K562 (cell line): ENCODE measurements around the gene TUT1. TPM values are rescaled to one million over a fixed set of nuclear protein-coding genes. Genes with fewer than 3 reads are reported as not detected.
A peak's percentile ranks its signal among the peaks of the same experiment; 100 is the strongest.

ENCODE experiments used
- BRCA1 ChIP-seq, 2 experiments: fragments of 450-650 bp in 1 of 2; sonication (generic) in 1 of 2; formaldehyde crosslinking in 1 of 2; IDR thresholded peaks; 2 replicates each; pipeline versions ENCODE4 v1.5.0 to v1.6.1; 2017 to 2020; ENCODE audit warnings: mild to moderate bottlenecking in 1 of 2, missing genetic modification reagents in 1 of 2
- CCNT2 ChIP-seq: IDR thresholded peaks from 2 replicates; pipeline ENCODE4 v1.6.1; 2011; ENCODE audit warnings: borderline replicate concordance, low read depth, mild to moderate bottlenecking, moderate library complexity, mixed read lengths, low read length; ENCODE audit not compliant: insufficient read length; ENCODE audit errors: extremely low read depth
- E2F3 ChIP-seq: fragments of 250-450 bp; sonication (Bioruptor Pico); IDR thresholded peaks from 2 replicates; pipeline ENCODE4 v1.4.0; 2020; ENCODE audit warnings: mild to moderate bottlenecking
- ETS2 ChIP-seq: IDR thresholded peaks from 2 replicates; pipeline ENCODE4 v1.6.1; 2016; ENCODE audit warnings: borderline replicate concordance, missing genetic modification characterization, mild to moderate bottlenecking, moderate library complexity, missing compliant biosample characterization; ENCODE audit not compliant: poor library complexity, severe bottlenecking
- ILF3 ChIP-seq: fragments of 450-650 bp; IDR thresholded peaks from 2 replicates; pipeline ENCODE4 v1.6.1; 2018; ENCODE audit warnings: antibody characterized with exemption, mild to moderate bottlenecking, moderate library complexity, borderline replicate concordance
- LARP7 ChIP-seq: fragments of 450-650 bp; IDR thresholded peaks from 2 replicates; pipeline ENCODE4 v1.6.1; 2016
- MEIS2 ChIP-seq: fragments of 450-650 bp; IDR thresholded peaks from 2 replicates; pipeline ENCODE4 v1.6.1; 2014; ENCODE audit warnings: mild to moderate bottlenecking; ENCODE audit not compliant: partially characterized antibody
- NFE2L1 ChIP-seq: fragments of 450-650 bp; IDR thresholded peaks from 2 replicates; pipeline ENCODE4 v1.6.1; 2016; ENCODE audit warnings: missing genetic modification characterization, low read depth, mild to moderate bottlenecking, missing compliant biosample characterization, moderate library complexity, borderline replicate concordance
- PTBP1 ChIP-seq: fragments of 200-400 bp; formaldehyde crosslinking; IDR thresholded peaks from 2 replicates; pipeline ENCODE4 v1.6.1; 2017; ENCODE audit warnings: low read depth, low read length
- TEAD1 ChIP-seq, 2 experiments: fragments of 450-650 bp in 1 of 2; sonication (generic) in 1 of 2; formaldehyde crosslinking; IDR thresholded peaks; 2 replicates each; pipeline versions ENCODE4 v1.4.0 to v1.8.0; 2020 to 2022; ENCODE audit warnings: mild to moderate bottlenecking in 2 of 2, missing genetic modification reagents in 1 of 2
- TRIM24 ChIP-seq, 2 experiments: fragments of 450-650 bp; IDR thresholded peaks; 2 replicates each; pipeline ENCODE4 v1.6.1; 2016
- TRIM28 ChIP-seq: fragments of 450-650 bp; IDR thresholded peaks from 2 replicates; pipeline ENCODE4 v1.6.1; 2017
- XRCC3 ChIP-seq: fragments of 450-650 bp; IDR thresholded peaks from 2 replicates; pipeline ENCODE4 v1.6.1; 2017; ENCODE audit warnings: mild to moderate bottlenecking, moderate library complexity
- ZBTB40 ChIP-seq, 2 experiments: fragments of 450-650 bp in 1 of 2; sonication (generic) in 1 of 2; formaldehyde crosslinking in 1 of 2; IDR thresholded peaks; 2 replicates each; pipeline versions ENCODE4 v1.7.1 to v1.9.0; 2016 to 2022; ENCODE audit warnings: inconsistent platforms in 1 of 2, mild to moderate bottlenecking in 1 of 2, missing genetic modification reagents in 1 of 2
- ZBTB9 ChIP-seq: fragments of 450-650 bp; formaldehyde crosslinking; IDR thresholded peaks from 2 replicates; pipeline ENCODE4 v1.4.0; 2020; ENCODE audit warnings: mild to moderate bottlenecking, moderate library complexity
- ZNF217 ChIP-seq: sonication (generic); formaldehyde crosslinking; IDR thresholded peaks from 2 replicates; pipeline ENCODE4 v1.8.0; 2022; ENCODE audit warnings: mild to moderate bottlenecking, missing genetic modification reagents
- ZNF778 ChIP-seq: fragments of 450-650 bp; formaldehyde crosslinking; IDR thresholded peaks from 2 replicates; pipeline ENCODE4 v1.4.0; 2020; ENCODE audit warnings: mild to moderate bottlenecking, moderate library complexity
- polyA plus RNA-seq, 8 experiments: library from polyadenylated mRNA; depleted of rRNA in 4 of 8; stranded (reverse) in 5 of 8; unstranded in 3 of 8; fragments of >200 nt; fragmentation: Nextera tagmentation in 2 of 8; fragmentation: Illumina TruSeq in 1 of 8; extraction: Ambion mirVana in 2 of 8; extraction: Trizol in 1 of 8; gene quantifications; 2 replicates each; pipeline versions ENCODE4 v1.2.1 to v1.2.3, GENCODE V29; 2011 to 2014; ENCODE audit warnings: inconsistent platforms in 1 of 8, missing spikeins in 1 of 8
- total RNA-seq, 7 experiments: library from RNA; depleted of rRNA in 6 of 7; stranded (reverse); fragments of >200 nt in 6 of 7; fragmentation: Illumina TruSeq in 2 of 7; extraction: Trizol in 2 of 7; gene quantifications; 2 replicates each; pipeline versions ENCODE4 v1.2.1 to v1.2.3, GENCODE V29; 2011 to 2021; ENCODE audit warnings: low replicate concordance in 1 of 7
- TF ChIP-seq, protein P1 (sequence below): fragments of 250-450 bp; sonication (Bioruptor Pico); IDR thresholded peaks from 2 replicates; pipeline ENCODE4 v1.9.0; 2021; ENCODE audit warnings: mild to moderate bottlenecking

TUT1 gene
- total and polyA plus RNA-seq, 9 of the 15 experiments (the other 6 are each of a cell fraction or from before 2014, with no cell fraction given), result 0.66 to 44.3 (median 15.7) TPM

DNA sequence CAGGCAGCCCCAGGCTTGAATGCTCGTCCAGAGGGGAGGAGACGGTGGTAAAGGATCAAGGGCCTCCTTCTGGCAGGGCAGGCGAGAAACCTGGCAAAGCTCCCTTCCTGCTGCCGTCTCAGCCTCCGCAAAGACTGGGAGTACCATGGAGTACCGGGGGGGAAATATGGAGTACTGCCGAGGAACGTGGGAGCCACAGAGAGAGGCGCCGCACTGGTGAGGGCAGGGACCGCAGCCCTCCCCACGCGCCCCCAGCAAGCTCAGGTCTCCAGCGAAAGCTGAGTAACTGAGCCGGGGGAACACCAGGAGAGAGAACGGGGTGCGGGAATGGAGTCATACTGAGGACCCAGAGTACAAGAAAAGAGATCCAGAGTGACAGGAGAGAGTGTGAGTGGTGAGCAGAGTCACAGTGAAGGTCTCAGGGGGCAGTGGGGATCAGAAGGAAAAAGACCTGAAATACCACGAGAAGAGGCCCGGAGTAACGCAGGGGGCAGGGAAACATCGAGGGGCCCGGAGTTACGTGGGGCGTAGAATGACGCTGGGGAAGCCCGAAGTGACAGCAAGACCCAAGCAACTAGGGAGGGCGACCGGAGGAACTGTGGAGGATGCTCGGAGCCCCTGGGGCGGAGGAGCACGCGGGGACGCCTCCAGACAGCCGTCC lies 20.5 kb upstream of the TUT1 start (continued):
- TF ChIP-seq BRCA1 (IDR thresholded peaks at IDR 0.05) (no peak), BRCA1 (CRISPR knock-in tag; IDR thresholded peaks at IDR 0.05) (no peak), TRIM24 (IDR thresholded peaks at IDR 0.05) (peak in 1 of 2 experiments; percentile 31; a peak in 1 of 4 replicates), TEAD1 (CRISPR knock-in tag; IDR thresholded peaks at IDR 0.05) (peak in 1 of 2 experiments; percentile 79; a peak in 2 of 4 replicates), PTBP1 (0 out of 2 replicates have a peak, but pooled peaks have one; percentile 51), TRIM28 (no peak; the same call in 1 of the 2 replicates), ETS2 (tag) (no peak), ZNF778 (no peak), MEIS2 (no peak), LARP7 (no peak), ZBTB40 (IDR thresholded peaks at IDR 0.05) (peak; percentile 38; the same call in 1 of the 2 replicates), ZBTB40 (CRISPR knock-in tag; IDR thresholded peaks at IDR 0.05) (no peak), NFE2L1 (tag) (no peak), ZNF217 (no peak), ZBTB9 (CRISPR knock-in tag) (no peak), XRCC3 (no peak), ILF3 (no peak), CCNT2 (no peak), E2F3 (CRISPR knock-in tag) (no peak)
- TF ChIP-seq, protein P1, sequence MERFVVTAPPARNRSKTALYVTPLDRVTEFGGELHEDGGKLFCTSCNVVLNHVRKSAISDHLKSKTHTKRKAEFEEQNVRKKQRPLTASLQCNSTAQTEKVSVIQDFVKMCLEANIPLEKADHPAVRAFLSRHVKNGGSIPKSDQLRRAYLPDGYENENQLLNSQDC (CRISPR knock-in tag), result no peak
